Panc1 (cell line): ENCODE results near the gene BPGM. TPM values are rescaled to one million over a fixed set of nuclear protein-coding genes. Genes with fewer than 3 reads are reported as not detected.
A peak's percentile ranks its signal among the peaks of the same experiment; 100 is the strongest.

ENCODE experiments used
- ATAC-seq: fragments of 200-7000 bp; cut with Tn5 transposase; 2 replicates; pipeline ENCODE4 v1.9.1; 2020; ENCODE audit warnings: mild to moderate bottlenecking, moderate library complexity
- Bru-seq: library from RNA; stranded (reverse); fragments of 400-500 nt; gene quantifications from one replicate; lab custom pipeline; 2021; lab: Mats Ljungman, UMichigan
- BruChase-seq, 2 experiments: library from RNA; stranded (reverse); fragments of 400-500 nt; gene quantifications; one replicate each; lab custom pipeline; 2021; lab: Mats Ljungman, UMichigan
- BruUV-seq: library from RNA; stranded (reverse); fragments of 400-500 nt; replicated peaks from 2 replicates; lab custom pipeline; 2021; lab: Mats Ljungman, UMichigan
- CTCF ChIA-PET: fragments of 300-600 bp; sonication (Branson Sonifier 250); formaldehyde crosslinking; loops from one replicate; lab custom pipeline; 2022; ENCODE audit warnings: antibody characterized with exemption; lab: Charles Lee
- POLR2A ChIA-PET: fragments of 300-600 bp; sonication (Branson Sonifier 250); formaldehyde crosslinking; loops from one replicate; lab custom pipeline; 2022; ENCODE audit warnings: antibody characterized with exemption; lab: Charles Lee
- DNase-seq: peaks from one replicate; pipeline ENCODE4 v3.0.0-alpha.2; 2010; ENCODE audit warnings: low read depth, low spot score
- H3K27ac ChIP-seq: 2 replicates; pipeline ENCODE4 v1.5.1; 2011; ENCODE audit warnings: mild to moderate bottlenecking, low read length, inconsistent platforms
- H3K27me3 ChIP-seq: fragments of 200-500 bp; sonication (Bioruptor generic); 2 replicates; pipeline ENCODE4 v1.6.0; 2014; ENCODE audit warnings: low read length, inconsistent platforms; ENCODE audit not compliant: control insufficient read depth, insufficient read depth
- H3K36me3 ChIP-seq: fragments of 200-500 bp; sonication (Bioruptor generic); 2 replicates; pipeline ENCODE4 v1.5.1; 2014; ENCODE audit warnings: inconsistent platforms, mild to moderate bottlenecking, low read length, moderate library complexity; ENCODE audit not compliant: control insufficient read depth, insufficient read depth
- H3K4me1 ChIP-seq: 2 replicates; pipeline ENCODE4 v1.5.1; 2011; ENCODE audit warnings: inconsistent platforms, mild to moderate bottlenecking, low read length, moderate library complexity; ENCODE audit not compliant: control insufficient read depth, insufficient read depth
- H3K4me3 ChIP-seq, 2 experiments: 2 replicates each; pipeline ENCODE4 v1.5.1; 2011 to 2012; ENCODE audit warnings: low read depth in 2 of 2, low read length in 2 of 2, mild to moderate bottlenecking in 2 of 2, inconsistent platforms in 1 of 2, moderate library complexity in 1 of 2
- H3K9me3 ChIP-seq: fragments of 200-500 bp; sonication (Bioruptor generic); 2 replicates; pipeline ENCODE4 v1.5.1; 2014; ENCODE audit warnings: low read depth, mild to moderate bottlenecking, inconsistent platforms, low read length, moderate library complexity; ENCODE audit not compliant: control insufficient read depth, insufficient read depth
- POLR2AphosphoS5 ChIP-seq: IDR thresholded peaks from 2 replicates; pipeline ENCODE4 v1.6.1; 2012; ENCODE audit warnings: mild to moderate bottlenecking, low read depth, low read length, moderate library complexity
- SIN3A ChIP-seq: IDR thresholded peaks from 2 replicates; pipeline ENCODE4 v1.6.1; 2012; ENCODE audit warnings: low read depth, mild to moderate bottlenecking, low read length, moderate library complexity, borderline replicate concordance; ENCODE audit not compliant: insufficient read depth
- TCF7L2 ChIP-seq: IDR thresholded peaks from 2 replicates; pipeline ENCODE4 v1.6.1; 2011; ENCODE audit warnings: mild to moderate bottlenecking, low read depth, low read length, inconsistent platforms
- in situ Hi-C: cut with HindIII; loops from 2 replicates; pipeline ENCODE4 v1.10.0; 2016; ENCODE audit warnings: low sequenced_read_pairs, low pct_unique_long_range_greater_than_20kb
- intact Hi-C: fragments of 100-400 bp; cut with micrococcal nuclease; formaldehyde crosslinking; loops from one replicate; pipeline ENCODE4 v1.10.0; 2022; ENCODE audit not compliant: unreplicated experiment
- long read RNA-seq: library from polyadenylated mRNA; unstranded; transcript quantifications from one replicate; pipeline ENCODE4 v2.0.0, GENCODE V29; 2021; ENCODE audit not compliant: unreplicated experiment
- polyA plus RNA-seq: library from polyadenylated mRNA; unstranded; fragments of >200 nt; gene quantifications from one replicate; pipeline ENCODE4 v1.2.1, GENCODE V29; 2012; ENCODE audit warnings: missing spikeins; ENCODE audit not compliant: insufficient read length
- total RNA-seq: library from RNA; stranded (reverse); gene quantifications from one replicate; pipeline ENCODE4 v1.2.1, GENCODE V29; 2021; ENCODE audit not compliant: unreplicated experiment
- TF ChIP-seq, protein P1 (sequence below), 2 experiments: IDR thresholded peaks; 2 replicates each; pipeline ENCODE4 v1.6.1; 2011 to 2012; ENCODE audit warnings: low read depth in 2 of 2, control low read depth in 1 of 2, low read length in 1 of 2, mild to moderate bottlenecking in 1 of 2, moderate library complexity in 1 of 2; ENCODE audit not compliant: insufficient read depth in 1 of 2
- TF ChIP-seq, protein P2 (sequence below): fragments of 450-650 bp; IDR thresholded peaks from 2 replicates; pipeline ENCODE4 v1.5.1; 2017; ENCODE audit warnings: mild to moderate bottlenecking

Gene BPGM
- 10.7 TPM for total RNA-seq
- 8.6 TPM for polyA plus RNA-seq
- percentile 60 among the genes with signal in this experiment for Bru-seq, nascent RNA
- percentile 51 among the genes with signal in this experiment for BruChase-seq, experiment 1, labeled RNA remaining after a 2-hour chase
- BruChase-seq, experiment 2, labeled RNA remaining after a 6-hour chase: percentile 53 among the genes with signal in this experiment
- long read RNA-seq, transcript BPGM-201 (3 exons, 1,753 nt): major isoform, 17 of 20 reads
- long read RNA-seq, partial matches to known transcripts: 2 of 20 reads
- long read RNA-seq, other reads (novel, unspliced or antisense): 1 of 20 reads

DNA sequence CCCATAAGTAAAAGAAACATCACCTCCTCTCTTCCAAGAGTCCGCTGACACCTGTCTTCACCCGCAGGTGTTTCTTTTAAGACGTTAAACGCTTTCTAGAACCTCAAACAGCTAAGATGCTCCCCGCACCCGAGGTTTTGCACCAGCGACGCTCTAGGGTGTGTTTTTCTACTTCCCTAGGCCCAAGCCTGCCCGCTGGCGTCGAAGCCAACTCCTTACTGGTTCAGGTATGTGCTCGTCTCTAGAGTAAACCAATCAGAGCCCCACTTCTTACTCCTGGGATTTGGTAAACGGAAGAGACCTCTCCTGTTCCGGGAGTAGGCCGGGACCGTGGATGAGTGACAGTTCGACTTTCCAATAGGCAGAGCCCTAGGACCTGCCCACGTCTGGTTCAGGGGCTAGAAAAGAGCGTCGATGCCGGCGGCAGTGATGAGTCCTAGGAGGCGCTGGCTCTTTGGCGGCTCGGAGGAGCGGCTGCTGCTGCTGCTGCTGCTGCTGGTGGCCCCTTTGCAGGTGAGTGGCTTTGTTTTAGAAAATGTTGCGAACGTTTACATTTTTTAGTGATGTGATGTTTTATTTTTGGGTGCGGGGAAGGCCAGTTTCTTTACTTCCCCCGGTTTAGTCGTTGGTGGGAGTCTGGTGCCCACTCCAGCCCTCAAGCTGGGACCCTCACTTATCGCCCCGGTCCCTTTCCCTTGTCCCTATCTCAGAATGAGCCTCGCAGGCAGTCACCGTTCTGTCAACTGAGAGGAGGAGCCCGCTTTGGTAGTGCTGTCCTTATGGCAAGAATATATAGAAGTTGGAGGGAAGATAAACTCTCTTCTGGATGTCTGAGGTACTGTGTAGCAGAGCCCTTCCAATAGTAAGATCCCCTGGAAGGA is at the start of gene BPGM:
Gene BPGM, plus strand, starts transcription at position 429 of the 881 bp plus-strand sequence. CDS start 14,655 bp downstream, outside the sequence.
- Histone ChIP-seq H3K36me3 (no peaks in the 10 kb centered on the region; the same call in 1 of the 2 replicates), H3K4me3 (peak within 1 kb of the TSS; percentile 70 to 98), H3K4me1 (peaks cover 6% of the 10 kb centered on the region; the same call in 1 of the 2 replicates), H3K27ac (peak within 1 kb of the TSS; percentile 97), H3K27me3 (no peaks in the 10 kb centered on the region), H3K9me3 (no peaks in the 10 kb centered on the region)
- ChIA-PET CTCF (interaction anchor here (0.8 kb wide), 1 partner anchor 17 kb away, joined by 3 read pairs; no protein-coding TSS in a partner anchor), POLR2A (no interaction called here)
- intact Hi-C loops (no loop called here), in situ Hi-C loops (no loop called here)
- peak; percentile 100 for ATAC-seq
- BruUV-seq: TSS peak; percentile 87
- TF ChIP-seq TCF7L2: peak; percentile 36; the same call in 1 of the 2 replicates
- TF ChIP-seq, protein P1, sequence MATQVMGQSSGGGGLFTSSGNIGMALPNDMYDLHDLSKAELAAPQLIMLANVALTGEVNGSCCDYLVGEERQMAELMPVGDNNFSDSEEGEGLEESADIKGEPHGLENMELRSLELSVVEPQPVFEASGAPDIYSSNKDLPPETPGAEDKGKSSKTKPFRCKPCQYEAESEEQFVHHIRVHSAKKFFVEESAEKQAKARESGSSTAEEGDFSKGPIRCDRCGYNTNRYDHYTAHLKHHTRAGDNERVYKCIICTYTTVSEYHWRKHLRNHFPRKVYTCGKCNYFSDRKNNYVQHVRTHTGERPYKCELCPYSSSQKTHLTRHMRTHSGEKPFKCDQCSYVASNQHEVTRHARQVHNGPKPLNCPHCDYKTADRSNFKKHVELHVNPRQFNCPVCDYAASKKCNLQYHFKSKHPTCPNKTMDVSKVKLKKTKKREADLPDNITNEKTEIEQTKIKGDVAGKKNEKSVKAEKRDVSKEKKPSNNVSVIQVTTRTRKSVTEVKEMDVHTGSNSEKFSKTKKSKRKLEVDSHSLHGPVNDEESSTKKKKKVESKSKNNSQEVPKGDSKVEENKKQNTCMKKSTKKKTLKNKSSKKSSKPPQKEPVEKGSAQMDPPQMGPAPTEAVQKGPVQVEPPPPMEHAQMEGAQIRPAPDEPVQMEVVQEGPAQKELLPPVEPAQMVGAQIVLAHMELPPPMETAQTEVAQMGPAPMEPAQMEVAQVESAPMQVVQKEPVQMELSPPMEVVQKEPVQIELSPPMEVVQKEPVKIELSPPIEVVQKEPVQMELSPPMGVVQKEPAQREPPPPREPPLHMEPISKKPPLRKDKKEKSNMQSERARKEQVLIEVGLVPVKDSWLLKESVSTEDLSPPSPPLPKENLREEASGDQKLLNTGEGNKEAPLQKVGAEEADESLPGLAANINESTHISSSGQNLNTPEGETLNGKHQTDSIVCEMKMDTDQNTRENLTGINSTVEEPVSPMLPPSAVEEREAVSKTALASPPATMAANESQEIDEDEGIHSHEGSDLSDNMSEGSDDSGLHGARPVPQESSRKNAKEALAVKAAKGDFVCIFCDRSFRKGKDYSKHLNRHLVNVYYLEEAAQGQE (IDR thresholded peaks at IDR 0.05; ENCODE audit: insufficient read depth in 1 of 2, low read depth in 2 of 2, low read length in 1 of 2): 0 out of 4 replicates have a peak, but pooled peaks of 1 of the 2 experiments have one; percentile 24
- TF ChIP-seq SIN3A: no peak
- TF ChIP-seq, protein P2, sequence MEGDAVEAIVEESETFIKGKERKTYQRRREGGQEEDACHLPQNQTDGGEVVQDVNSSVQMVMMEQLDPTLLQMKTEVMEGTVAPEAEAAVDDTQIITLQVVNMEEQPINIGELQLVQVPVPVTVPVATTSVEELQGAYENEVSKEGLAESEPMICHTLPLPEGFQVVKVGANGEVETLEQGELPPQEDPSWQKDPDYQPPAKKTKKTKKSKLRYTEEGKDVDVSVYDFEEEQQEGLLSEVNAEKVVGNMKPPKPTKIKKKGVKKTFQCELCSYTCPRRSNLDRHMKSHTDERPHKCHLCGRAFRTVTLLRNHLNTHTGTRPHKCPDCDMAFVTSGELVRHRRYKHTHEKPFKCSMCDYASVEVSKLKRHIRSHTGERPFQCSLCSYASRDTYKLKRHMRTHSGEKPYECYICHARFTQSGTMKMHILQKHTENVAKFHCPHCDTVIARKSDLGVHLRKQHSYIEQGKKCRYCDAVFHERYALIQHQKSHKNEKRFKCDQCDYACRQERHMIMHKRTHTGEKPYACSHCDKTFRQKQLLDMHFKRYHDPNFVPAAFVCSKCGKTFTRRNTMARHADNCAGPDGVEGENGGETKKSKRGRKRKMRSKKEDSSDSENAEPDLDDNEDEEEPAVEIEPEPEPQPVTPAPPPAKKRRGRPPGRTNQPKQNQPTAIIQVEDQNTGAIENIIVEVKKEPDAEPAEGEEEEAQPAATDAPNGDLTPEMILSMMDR: peak; percentile 58
- TF ChIP-seq POLR2AphosphoS5: peak; percentile 82
- DNase-seq: peak; percentile 100

DNA sequence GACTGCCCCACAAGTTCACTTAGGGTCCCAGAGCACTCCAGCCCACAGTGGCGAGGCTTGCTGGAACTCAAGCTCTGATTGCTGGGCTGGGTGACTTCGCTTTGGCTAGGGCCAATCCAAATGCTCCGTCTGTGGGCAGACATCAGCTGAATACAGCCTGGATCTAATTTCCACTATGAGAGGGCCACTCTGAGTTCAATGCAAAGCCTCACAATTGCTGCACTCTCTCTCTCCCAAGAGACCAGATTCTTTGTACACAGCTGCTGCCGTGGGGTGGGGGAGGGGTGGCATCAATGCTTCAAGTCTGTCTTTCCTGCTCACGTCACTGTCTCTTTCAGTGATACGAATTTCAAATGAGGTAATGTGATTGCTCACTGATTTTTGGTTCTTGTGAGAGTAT is 47.3 kb upstream of the BPGM start:
- no TSS peak for BruUV-seq
- DNase-seq (no peak), ATAC-seq (no peak)
- Histone ChIP-seq H3K27me3 (no peaks in the 10 kb centered on the region), H3K27ac (no peak overlapping the region), H3K4me1 (no peaks in the 10 kb centered on the region), H3K9me3 (no peaks in the 10 kb centered on the region), H3K4me3 (no peak overlapping the region), H3K36me3 (no peaks in the 10 kb centered on the region)
- intact Hi-C loops (no loop called here), in situ Hi-C loops (no loop called here)
- ChIA-PET POLR2A (interaction anchor here (0.5 kb wide), 1 partner anchor 1508 kb away, joined by 3 read pairs; no protein-coding TSS in a partner anchor), CTCF (no interaction called here)
- TF ChIP-seq, protein P2: no peak
- TF ChIP-seq, protein P1 (IDR thresholded peaks at IDR 0.05; ENCODE audit: insufficient read depth in 1 of 2, low read depth in 2 of 2, low read length in 1 of 2): no peak
- TF ChIP-seq POLR2AphosphoS5 (no peak), TCF7L2 (no peak), SIN3A (no peak)
